Endometrial microvascular endothelial cells (primary cell): ENCODE measurements around the gene GPR137. TPM values are rescaled to one million over a fixed set of nuclear protein-coding genes. Genes with fewer than 3 reads are reported as not detected.

Experiments
- in situ Hi-C: cut with HindIII; loops from 2 replicates; pipeline ENCODE4 v1.10.0; 2017; ENCODE audit warnings: low sequenced_read_pairs, low pct_unique_long_range_greater_than_20kb; ENCODE audit errors: inconsistent ontology term
- total RNA-seq: library from RNA; depleted of rRNA; stranded (reverse); fragments of >200 nt; gene quantifications from one replicate; pipeline ENCODE4 v1.2.3, GENCODE V29; 2015; ENCODE audit errors: inconsistent ontology term

GPR137 gene
- total RNA-seq, 1 donor from 2014 or later: 26.8 TPM

- in situ Hi-C loops: no loop called here
These were observed 37.7 kb upstream of the GPR137 start for GRCh38 chr11:64247729-64248531.

- in situ Hi-C loops: no loop called here
These were observed 37.1 kb upstream of the GPR137 start for GRCh38 chr11:64248578-64248977.

- in situ Hi-C loops: no loop called here
These were observed 36.6 kb upstream of the GPR137 start for GRCh38 chr11:64249038-64249437.

GRCh38 chr11:64249563-64250414 lies 35.9 kb upstream of the GPR137 start:
- in situ Hi-C loops: no loop called here

- in situ Hi-C loops: no loop called here
These were observed 35.1 kb upstream of the GPR137 start for GRCh38 chr11:64250415-64251015.

- in situ Hi-C loops: no loop called here
These were observed 34.5 kb upstream of the GPR137 start, which contains the start of gene PLCB3 for GRCh38 chr11:64251016-64251752. PLCB3 (plus strand) TSS chr11:64251530; CDS start chr11:64251650, 120 bp downstream.

GRCh38 chr11:64251753-64252002 lies 34.0 kb upstream of the GPR137 start:
- in situ Hi-C loops: no loop called here

- in situ Hi-C loops: no loop called here
These were observed 33.4 kb upstream of the GPR137 start for GRCh38 chr11:64252003-64252872.

- in situ Hi-C loops: no loop called here
These were observed 32.6 kb upstream of the GPR137 start for GRCh38 chr11:64253043-64253442.

- in situ Hi-C loops: no loop called here
These were observed 32.2 kb upstream of the GPR137 start for GRCh38 chr11:64253481-64253880.

GRCh38 chr11:64254326-64254725 lies 31.3 kb upstream of the GPR137 start:
- in situ Hi-C loops: no loop called here

- in situ Hi-C loops: no loop called here
These were observed 30.2 kb upstream of the GPR137 start for GRCh38 chr11:64255135-64256128.

- in situ Hi-C loops: no loop called here
These were observed 29.3 kb upstream of the GPR137 start for GRCh38 chr11:64256300-64256699.

GRCh38 chr11:64258356-64258755 lies 27.3 kb upstream of the GPR137 start:
- in situ Hi-C loops: no loop called here

- in situ Hi-C loops: no loop called here
These were observed 26.6 kb upstream of the GPR137 start for GRCh38 chr11:64258946-64259532.

GRCh38 chr11:64259533-64260067 lies 26.0 kb upstream of the GPR137 start:
- in situ Hi-C loops: no loop called here
